SK-N-MC (cell line): ENCODE results near the gene RGS9.

Source experiments
- EZH2 ChIP-seq: fragments of 200-600 bp; sonication (generic); IDR thresholded peaks from one replicate; pipeline ENCODE4 v1.6.1; 2017; ENCODE audit warnings: antibody characterized with exemption
- FOXP2 ChIP-seq: optimal IDR thresholded peaks from 2 replicates; pipeline ENCODE3; 2011; ENCODE audit warnings: mild to moderate bottlenecking, moderate library complexity; ENCODE audit not compliant: insufficient read depth; ENCODE audit errors: extremely low read length, control extremely low read depth
- POLR2AphosphoS5 ChIP-seq: IDR thresholded peaks from 2 replicates; pipeline ENCODE4 v1.6.1; 2012; ENCODE audit warnings: mild to moderate bottlenecking, low read depth, low read length, borderline replicate concordance

- TF ChIP-seq EZH2 (no peak), POLR2AphosphoS5 (no peak), FOXP2 (no peak)
Measured at GRCh38 chr17:65205655-65206054, 68.5 kb downstream of the RGS9 start.
